Epithelial cell of esophagus (primary cell): ENCODE data around the gene MTA1.

Experiments used
- DNase-seq: peaks from one replicate; pipeline ENCODE4 v3.0.0; 2010; ENCODE audit warnings: low read depth
- H3K4me3 ChIP-seq: 2 replicates; pipeline ENCODE4 v1.5.1; 2011; ENCODE audit warnings: mild to moderate bottlenecking, low read length, control low read depth
- TF ChIP-seq, protein P1 (sequence below): IDR thresholded peaks from 2 replicates; pipeline ENCODE4 v1.5.1; 2011; ENCODE audit warnings: low read depth, mild to moderate bottlenecking, low read length, control low read depth, inconsistent platforms; ENCODE audit not compliant: insufficient read depth; ENCODE audit errors: missing control alignments

The MTA1 gene

DNA sequence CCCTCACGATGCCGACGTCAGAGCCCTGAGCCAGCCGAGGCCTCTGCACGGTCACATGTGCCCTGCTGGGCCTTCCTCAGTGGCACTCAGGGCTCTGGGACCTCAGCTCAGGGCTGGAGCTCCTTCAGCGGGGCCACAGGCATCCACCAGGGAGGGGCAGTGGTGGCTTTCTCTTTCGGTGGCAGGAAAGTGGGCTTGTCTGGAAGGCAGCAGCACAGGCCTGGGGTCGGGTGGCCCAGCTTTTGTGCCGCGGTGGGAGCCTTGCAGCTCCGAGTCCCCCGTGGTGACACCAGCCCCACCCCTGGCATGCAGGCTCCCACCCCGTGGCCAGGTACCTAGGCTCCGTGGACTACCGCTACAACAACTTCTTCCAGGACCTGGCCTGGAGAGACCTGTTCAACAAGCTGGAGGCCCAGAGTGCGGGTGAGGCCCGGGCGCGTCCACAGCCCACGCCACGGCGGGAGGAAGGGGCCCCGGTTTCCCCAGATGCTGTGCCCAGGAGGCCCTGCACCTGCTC is 35.5 kb upstream of the MTA1 start:
- peak; percentile 15 for DNase-seq
- H3K4me3 ChIP-seq = no peak overlapping the region
- TF ChIP-seq, protein P1, sequence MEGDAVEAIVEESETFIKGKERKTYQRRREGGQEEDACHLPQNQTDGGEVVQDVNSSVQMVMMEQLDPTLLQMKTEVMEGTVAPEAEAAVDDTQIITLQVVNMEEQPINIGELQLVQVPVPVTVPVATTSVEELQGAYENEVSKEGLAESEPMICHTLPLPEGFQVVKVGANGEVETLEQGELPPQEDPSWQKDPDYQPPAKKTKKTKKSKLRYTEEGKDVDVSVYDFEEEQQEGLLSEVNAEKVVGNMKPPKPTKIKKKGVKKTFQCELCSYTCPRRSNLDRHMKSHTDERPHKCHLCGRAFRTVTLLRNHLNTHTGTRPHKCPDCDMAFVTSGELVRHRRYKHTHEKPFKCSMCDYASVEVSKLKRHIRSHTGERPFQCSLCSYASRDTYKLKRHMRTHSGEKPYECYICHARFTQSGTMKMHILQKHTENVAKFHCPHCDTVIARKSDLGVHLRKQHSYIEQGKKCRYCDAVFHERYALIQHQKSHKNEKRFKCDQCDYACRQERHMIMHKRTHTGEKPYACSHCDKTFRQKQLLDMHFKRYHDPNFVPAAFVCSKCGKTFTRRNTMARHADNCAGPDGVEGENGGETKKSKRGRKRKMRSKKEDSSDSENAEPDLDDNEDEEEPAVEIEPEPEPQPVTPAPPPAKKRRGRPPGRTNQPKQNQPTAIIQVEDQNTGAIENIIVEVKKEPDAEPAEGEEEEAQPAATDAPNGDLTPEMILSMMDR = no peak

DNA sequence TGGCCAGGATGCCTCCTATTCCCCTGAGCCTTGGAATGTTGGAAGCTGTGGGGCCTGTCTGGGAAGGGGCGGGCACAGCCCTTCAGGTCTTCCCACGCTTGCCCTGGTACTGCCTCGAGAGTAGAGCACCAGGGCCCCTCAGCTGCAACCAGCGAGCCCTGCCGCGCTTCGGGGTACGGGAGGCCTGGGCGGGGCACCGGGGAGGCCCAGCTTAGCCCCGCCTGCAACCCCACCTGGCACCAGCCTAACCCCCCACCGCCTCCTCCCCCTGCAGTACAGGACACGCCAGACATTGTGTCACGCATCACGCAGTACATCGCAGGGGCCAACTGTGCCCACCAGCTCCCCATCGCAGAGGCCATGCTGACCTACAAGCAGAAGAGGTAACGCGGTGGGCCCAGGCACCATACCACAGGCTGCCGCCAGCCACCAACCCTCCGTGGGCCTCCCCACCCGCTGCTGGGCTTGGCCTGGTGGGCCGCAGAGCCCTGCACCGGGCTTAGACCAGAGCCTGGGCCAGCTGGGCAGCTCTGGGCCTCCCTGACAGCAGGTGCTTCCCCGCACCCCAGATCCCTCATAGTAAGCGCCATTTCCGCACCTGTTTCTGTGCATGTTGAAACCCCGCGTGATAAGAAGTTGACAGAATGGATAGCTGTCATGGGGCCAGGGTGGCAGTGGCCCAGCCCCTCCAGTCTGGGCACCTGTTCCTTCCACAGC is 34.9 kb upstream of the MTA1 start:
- no peak for DNase-seq
- no peak overlapping the region for H3K4me3 ChIP-seq
- TF ChIP-seq, protein P1 = no peak

DNA sequence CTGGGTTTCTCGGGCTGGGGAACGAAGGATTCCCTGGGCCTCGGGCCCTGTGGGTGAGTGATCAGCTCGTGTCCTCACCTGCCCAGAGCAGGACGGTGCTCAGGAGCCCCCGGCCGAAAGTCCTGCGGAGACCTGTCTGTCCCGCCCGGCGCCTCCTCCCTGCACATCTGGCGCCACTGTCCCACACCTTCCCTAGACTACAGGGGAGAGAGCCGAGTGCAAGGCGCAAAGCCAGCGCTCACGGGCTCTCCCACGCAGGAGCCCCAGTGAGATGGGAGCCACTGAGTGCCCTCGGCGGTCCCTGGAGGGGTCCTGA is 34.3 kb upstream of the MTA1 start:
- TF ChIP-seq, protein P1 = no peak
- H3K4me3 ChIP-seq = no peak overlapping the region
- no peak for DNase-seq

DNA sequence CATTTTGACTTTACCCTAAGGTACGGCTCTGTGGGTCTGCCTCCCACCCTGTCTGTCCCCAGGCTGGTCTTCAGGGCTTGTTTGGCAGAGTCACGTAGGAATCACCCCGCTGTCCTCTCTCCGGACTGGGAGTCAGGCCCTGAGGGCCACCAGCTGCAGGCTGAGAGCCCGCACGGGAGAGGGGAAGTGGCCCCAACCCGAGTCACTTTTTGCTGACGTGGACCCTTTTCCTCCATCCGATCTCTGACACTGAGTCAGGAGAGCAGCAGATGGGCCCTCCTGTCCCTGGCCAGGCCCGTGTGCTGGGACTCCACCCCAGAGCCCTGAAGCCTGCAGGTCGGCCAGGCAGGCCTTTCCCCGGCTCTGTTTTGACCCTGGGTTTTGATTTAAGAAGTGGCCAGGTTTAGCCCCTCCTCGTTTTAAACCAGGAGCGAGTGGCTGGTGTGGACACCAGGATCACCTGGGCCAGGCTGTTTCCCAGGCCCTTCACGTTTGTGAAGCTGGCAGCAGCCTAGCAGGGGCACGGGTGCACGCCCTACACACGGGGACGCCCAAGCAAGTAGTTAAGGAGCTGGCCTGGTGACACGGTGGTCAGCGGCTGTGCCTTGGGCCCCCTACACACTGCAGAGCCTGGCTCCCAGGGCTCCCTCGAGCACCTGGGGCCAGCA is 33.8 kb upstream of the MTA1 start:
- no peak overlapping the region for H3K4me3 ChIP-seq
- DNase-seq = no peak
- TF ChIP-seq, protein P1 = no peak

DNA sequence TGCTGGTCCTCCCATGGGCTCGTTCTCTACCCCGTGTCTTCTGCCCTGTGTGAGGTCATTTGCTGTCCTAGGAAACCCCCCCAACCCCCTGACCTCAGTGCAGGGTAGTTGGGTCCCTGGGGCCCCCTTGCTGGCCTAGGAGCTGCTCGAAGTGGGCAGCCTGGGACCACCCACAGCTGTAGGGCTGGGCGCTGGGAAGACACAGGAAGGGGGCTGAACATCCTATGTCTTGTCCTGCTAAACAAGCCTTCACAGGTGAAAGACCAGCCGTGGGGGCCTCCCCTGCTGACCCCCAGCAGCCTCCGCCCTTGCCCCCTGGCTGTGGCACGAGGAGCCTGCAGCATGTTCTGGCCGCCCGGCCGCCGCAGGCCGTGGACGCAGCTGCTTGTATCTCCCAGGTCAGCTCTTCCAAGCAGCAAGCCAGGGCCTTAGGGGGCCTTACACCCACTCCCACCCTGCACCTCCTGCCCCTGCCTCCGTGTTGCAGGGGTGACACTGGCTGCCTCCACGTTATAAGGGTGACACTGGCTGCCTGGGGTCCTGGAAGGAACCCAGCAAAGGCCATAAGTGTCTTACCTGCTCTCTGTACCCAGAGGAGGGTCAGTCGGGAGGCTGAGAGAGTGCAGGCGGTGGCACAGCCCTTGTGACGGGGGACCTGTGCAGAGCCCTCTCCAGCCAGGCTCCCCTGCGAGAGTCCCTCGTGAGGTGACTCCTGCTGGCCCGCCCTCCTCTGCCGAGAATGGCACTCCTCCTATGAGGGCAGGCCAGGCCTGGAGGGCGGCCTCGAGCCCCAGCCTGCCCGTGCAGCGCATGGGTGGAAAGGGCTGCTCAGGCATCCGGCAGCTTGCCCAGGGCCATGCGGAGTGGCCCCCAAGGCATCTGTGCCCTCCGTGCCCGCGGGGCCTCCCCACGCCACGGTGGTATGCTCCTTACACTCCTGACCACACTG is 32.8 kb upstream of the MTA1 start:
- TF ChIP-seq, protein P1 = no peak
- no peak overlapping the region for H3K4me3 ChIP-seq
- no peak for DNase-seq

DNA sequence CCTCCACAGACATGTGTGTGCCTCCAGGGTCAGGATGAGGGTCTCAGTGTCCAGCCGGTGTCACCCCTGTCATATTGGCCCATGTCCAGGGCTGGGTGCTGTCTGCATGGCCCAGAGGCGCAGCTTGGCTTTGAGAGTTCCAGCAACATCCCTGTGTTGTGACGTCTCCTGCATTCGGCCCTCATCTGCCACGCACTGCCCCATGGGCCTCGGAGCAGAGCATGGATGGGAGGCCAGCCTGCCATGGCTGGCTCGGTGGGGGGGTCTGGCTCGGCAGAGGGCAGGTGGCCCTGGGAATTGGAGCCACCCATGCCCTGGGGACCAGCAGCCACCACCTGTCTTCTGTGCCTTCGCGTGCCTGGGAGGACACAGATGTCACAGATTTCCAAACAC is 32.1 kb upstream of the MTA1 start:
- no peak overlapping the region for H3K4me3 ChIP-seq
- DNase-seq = no peak
- TF ChIP-seq, protein P1 = no peak
